ENCODE measurements around the gene POLG2. TPM values are rescaled to one million over a fixed set of nuclear protein-coding genes. Genes with fewer than 3 reads are reported as not detected.
"Not testable (repeated sequence)": the region's sequence is repeated elsewhere in the genome, so short reads cannot be mapped to it uniquely, and the experiment has no call there.

POLG2 gene
- total and polyA plus RNA-seq, 2 donors (not counting 3 experiments of a cell fraction or from before 2014, with no cell fraction given), result 6.5 to 18.6 TPM

DNA sequence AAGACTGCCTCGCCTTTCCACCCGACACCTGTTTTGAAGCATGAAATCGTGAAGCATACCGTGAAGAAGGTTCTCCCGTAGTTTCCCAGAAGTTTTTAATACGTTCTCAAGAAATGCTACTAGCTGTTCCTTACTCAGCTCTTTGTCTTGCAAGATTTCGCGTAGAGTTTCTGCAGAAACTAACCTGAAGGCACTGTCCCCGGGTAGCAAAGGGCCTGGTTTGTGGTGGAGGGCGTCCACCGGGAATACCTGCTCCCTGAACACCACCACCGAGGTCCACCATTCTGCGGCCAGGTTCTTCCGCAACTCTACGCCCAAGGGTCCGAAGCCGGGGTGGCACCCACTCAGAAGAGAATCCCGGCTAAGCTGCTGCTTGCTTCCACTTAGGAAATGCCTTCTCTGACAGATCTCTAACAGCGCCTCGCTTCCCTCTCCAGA is 487 bp downstream of the POLG2 start:
- dilution Hi-C loops (cut with MboI; ENCODE audit: extremely low pct_ligation_motif_present, low sequenced_read_pairs), result no loop called here
- Histone ChIP-seq H3K4me3 (replicated peaks in 1 of 3; ENCODE audit: insufficient read depth in 1 of 3, low read depth in 1 of 3, low read length in 3 of 3) (peak overlapping the region; percentile 33 to 75 (median 66)), H3K9me3 (replicated peaks; ENCODE audit: control insufficient read depth, insufficient read depth, low read length) (no peaks in the 10 kb centered on the region), H4K20me1 (replicated peaks; ENCODE audit: control insufficient read depth, extremely low read depth, insufficient read depth, low read length) (peaks cover 14% of the 10 kb centered on the region), H3K9ac (replicated peaks; ENCODE audit: extremely low read depth, insufficient read depth, low read length) (peak overlapping the region; percentile 54), H3K4me1 (ENCODE audit: control insufficient read depth, extremely low read depth, insufficient read depth, low read length) (peaks cover 53% of the 10 kb centered on the region), H3K27me3 (ENCODE audit: control insufficient read depth in 2 of 2, insufficient read depth in 2 of 2, low read length in 2 of 2) (no peaks in the 10 kb centered on the region), H2AFZ (ENCODE audit: low read depth, low read length) (peak overlapping the region; percentile 58), H3K27ac (ENCODE audit: insufficient read depth, low read depth, low read length) (peak overlapping the region; percentile 35), H3K9me1 (replicated peaks; ENCODE audit: control insufficient read depth, extremely low read depth, insufficient read depth, low read length) (no peaks in the 10 kb centered on the region), H3K36me3 (ENCODE audit: control insufficient read depth in 2 of 2, extremely low read depth in 1 of 2, insufficient read depth in 2 of 2, low read length in 2 of 2) (peaks cover 26 to 42% of the 10 kb centered on the region in 2 experiments), H3K4me2 (ENCODE audit: insufficient read depth, low read length) (peak overlapping the region; percentile 84), H3K79me2 (ENCODE audit: control insufficient read depth, insufficient read depth, low read length) (peaks cover 39% of the 10 kb centered on the region)
- DNase-seq (ENCODE audit: low read depth, low spot score) (peak; percentile 49), FAIRE-seq (no peak)
- TF ChIP-seq MYC (IDR thresholded peaks at IDR 0.05; ENCODE audit: low read depth, low read length), result no peak
- TF ChIP-seq, protein P1, sequence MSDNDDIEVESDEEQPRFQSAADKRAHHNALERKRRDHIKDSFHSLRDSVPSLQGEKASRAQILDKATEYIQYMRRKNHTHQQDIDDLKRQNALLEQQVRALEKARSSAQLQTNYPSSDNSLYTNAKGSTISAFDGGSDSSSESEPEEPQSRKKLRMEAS (IDR thresholded peaks at IDR 0.05; ENCODE audit: insufficient read depth, insufficient read length), result no peak
- TF ChIP-seq, protein P2, sequence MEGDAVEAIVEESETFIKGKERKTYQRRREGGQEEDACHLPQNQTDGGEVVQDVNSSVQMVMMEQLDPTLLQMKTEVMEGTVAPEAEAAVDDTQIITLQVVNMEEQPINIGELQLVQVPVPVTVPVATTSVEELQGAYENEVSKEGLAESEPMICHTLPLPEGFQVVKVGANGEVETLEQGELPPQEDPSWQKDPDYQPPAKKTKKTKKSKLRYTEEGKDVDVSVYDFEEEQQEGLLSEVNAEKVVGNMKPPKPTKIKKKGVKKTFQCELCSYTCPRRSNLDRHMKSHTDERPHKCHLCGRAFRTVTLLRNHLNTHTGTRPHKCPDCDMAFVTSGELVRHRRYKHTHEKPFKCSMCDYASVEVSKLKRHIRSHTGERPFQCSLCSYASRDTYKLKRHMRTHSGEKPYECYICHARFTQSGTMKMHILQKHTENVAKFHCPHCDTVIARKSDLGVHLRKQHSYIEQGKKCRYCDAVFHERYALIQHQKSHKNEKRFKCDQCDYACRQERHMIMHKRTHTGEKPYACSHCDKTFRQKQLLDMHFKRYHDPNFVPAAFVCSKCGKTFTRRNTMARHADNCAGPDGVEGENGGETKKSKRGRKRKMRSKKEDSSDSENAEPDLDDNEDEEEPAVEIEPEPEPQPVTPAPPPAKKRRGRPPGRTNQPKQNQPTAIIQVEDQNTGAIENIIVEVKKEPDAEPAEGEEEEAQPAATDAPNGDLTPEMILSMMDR (IDR thresholded peaks at IDR 0.05; ENCODE audit: extremely low read depth in 1 of 2, insufficient read depth in 1 of 2, low read depth in 1 of 2, low read length in 2 of 2), result no peak
- TF ChIP-seq EZH2 (IDR thresholded peaks at IDR 0.05; ENCODE audit: borderline replicate concordance, low read depth, low read length, severe bottlenecking), result no peak
- no peak for TF ChIP-seq FOS (IDR thresholded peaks at IDR 0.05; ENCODE audit: borderline replicate concordance, insufficient read depth, low read length)
- no peak for TF ChIP-seq POLR2A (IDR thresholded peaks at IDR 0.05; ENCODE audit: low read depth, low read length)
- no peak for TF ChIP-seq POLR2AphosphoS5 (IDR thresholded peaks at IDR 0.05; ENCODE audit: insufficient read depth, low read depth, low read length)
- TF ChIP-seq GATA2 (IDR thresholded peaks at IDR 0.05; ENCODE audit: insufficient read depth, insufficient read length, low read depth, low read length), result no peak
- no peak for TF ChIP-seq JUN (IDR thresholded peaks at IDR 0.05; ENCODE audit: borderline replicate concordance, insufficient read depth, insufficient read length, low read depth)
- no TSS peak for BruUV-seq (replicated peaks)
- ChIA-PET CTCF (interaction anchor here (1.0 to 4.5 kb wide), 3 partner anchors 9 to 76 kb away, joined by 4 to 39 read pairs (median 4); partner anchors contain the start of genes CEP95 and DDX5), POLR2A (interaction anchor here (1.1 to 2.1 kb wide), 3 partner anchors 10 to 76 kb away, joined by 3 to 37 read pairs (median 8); partner anchors contain the start of genes CEP95 and DDX5)
- intact Hi-C loops (cut with micrococcal nuclease), result loop anchor here (5.0 kb wide), 1 partner anchor 169 kb away; no protein-coding TSS in a partner anchor

DNA sequence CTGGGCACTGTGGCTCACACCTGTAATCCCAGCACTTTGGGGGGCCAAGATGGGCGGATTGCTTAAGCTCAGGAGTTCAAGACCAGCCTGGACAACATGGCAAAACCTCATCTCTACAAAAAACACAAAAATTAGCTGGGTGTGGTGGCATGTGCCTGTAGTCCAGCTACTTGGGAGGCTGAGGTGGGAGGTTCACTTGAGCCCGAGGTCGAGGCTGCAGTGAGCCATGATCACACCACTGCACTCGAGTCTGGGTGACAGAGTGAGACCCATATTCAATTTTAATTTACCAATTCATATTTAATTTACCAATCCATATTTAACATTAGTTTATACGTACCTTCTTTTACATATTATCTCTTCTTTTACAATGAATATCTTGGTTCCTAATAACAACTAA is 1.6 kb downstream of the POLG2 start:
- H3K4me3 ChIP-seq (replicated peaks in 1 of 3; ENCODE audit: insufficient read depth in 1 of 3, low read depth in 1 of 3, low read length in 3 of 3); dilution Hi-C loops (cut with MboI; ENCODE audit: extremely low pct_ligation_motif_present, low sequenced_read_pairs); H3K27ac ChIP-seq (ENCODE audit: insufficient read depth, low read depth, low read length); BruUV-seq (replicated peaks); H4K20me1 ChIP-seq (replicated peaks; ENCODE audit: control insufficient read depth, extremely low read depth, insufficient read depth, low read length); FAIRE-seq; POLR2A ChIA-PET; H3K4me2 ChIP-seq (ENCODE audit: insufficient read depth, low read length); H3K9me1 ChIP-seq (replicated peaks; ENCODE audit: control insufficient read depth, extremely low read depth, insufficient read depth, low read length); H3K27me3 ChIP-seq (ENCODE audit: control insufficient read depth in 2 of 2, insufficient read depth in 2 of 2, low read length in 2 of 2); H2AFZ ChIP-seq (ENCODE audit: low read depth, low read length); H3K9ac ChIP-seq (replicated peaks; ENCODE audit: extremely low read depth, insufficient read depth, low read length); DNase-seq (ENCODE audit: low read depth, low spot score); H3K9me3 ChIP-seq (replicated peaks; ENCODE audit: control insufficient read depth, insufficient read depth, low read length): not testable (repeated sequence)
- peaks cover 43% of the 10 kb centered on the region for H3K4me1 ChIP-seq (ENCODE audit: control insufficient read depth, extremely low read depth, insufficient read depth, low read length)
- peaks cover 28% of the 10 kb centered on the region for H3K79me2 ChIP-seq (ENCODE audit: control insufficient read depth, insufficient read depth, low read length)
- CTCF ChIA-PET, result interaction anchor here (1.0 kb wide), 2 partner anchors 75 to 77 kb away, joined by 3 to 5 read pairs; no protein-coding TSS in a partner anchor
- H3K36me3 ChIP-seq (ENCODE audit: control insufficient read depth in 2 of 2, extremely low read depth in 1 of 2, insufficient read depth in 2 of 2, low read length in 2 of 2), result peaks cover 15 to 37% of the 10 kb centered on the region in 2 experiments
- intact Hi-C loops (cut with micrococcal nuclease), result loop anchor here (5.0 kb wide), 1 partner anchor 168 kb away; no protein-coding TSS in a partner anchor

Measured in endothelial cell of umbilical vein (primary cell).